BLaER1 (cell line): ENCODE data around the gene NINJ1.

Experiments
- H3K27ac ChIP-seq: shearing (Covaris generic); formaldehyde crosslinking; 2 replicates; pipeline ENCODE4 v1.8.1; 2022
- H3K27me3 ChIP-seq: shearing (Covaris generic); formaldehyde crosslinking; 2 replicates; pipeline ENCODE4 v1.8.1; 2022
- H3K36me3 ChIP-seq: shearing (Covaris generic); formaldehyde crosslinking; 2 replicates; pipeline ENCODE4 v1.8.1; 2022
- H3K4me1 ChIP-seq: shearing (Covaris generic); formaldehyde crosslinking; 2 replicates; pipeline ENCODE4 v1.8.1; 2022
- H3K4me2 ChIP-seq: shearing (Covaris generic); formaldehyde crosslinking; 2 replicates; pipeline ENCODE4 v1.8.1; 2022
- H3K4me3 ChIP-seq: shearing (Covaris generic); formaldehyde crosslinking; 2 replicates; pipeline ENCODE4 v1.8.1; 2022
- H3K9ac ChIP-seq: shearing (Covaris generic); formaldehyde crosslinking; 2 replicates; pipeline ENCODE4 v1.8.1; 2022
- H3K9me3 ChIP-seq: shearing (Covaris generic); formaldehyde crosslinking; 2 replicates; pipeline ENCODE4 v1.8.1; 2022
- H4K20me1 ChIP-seq: shearing (Covaris generic); formaldehyde crosslinking; 2 replicates; pipeline ENCODE4 v1.8.1; 2022
- Cebpa-rat ChIP-seq: shearing (Covaris generic); IDR thresholded peaks from 2 replicates; pipeline ENCODE4 v1.8.1; 2022

Gene NINJ1

DNA sequence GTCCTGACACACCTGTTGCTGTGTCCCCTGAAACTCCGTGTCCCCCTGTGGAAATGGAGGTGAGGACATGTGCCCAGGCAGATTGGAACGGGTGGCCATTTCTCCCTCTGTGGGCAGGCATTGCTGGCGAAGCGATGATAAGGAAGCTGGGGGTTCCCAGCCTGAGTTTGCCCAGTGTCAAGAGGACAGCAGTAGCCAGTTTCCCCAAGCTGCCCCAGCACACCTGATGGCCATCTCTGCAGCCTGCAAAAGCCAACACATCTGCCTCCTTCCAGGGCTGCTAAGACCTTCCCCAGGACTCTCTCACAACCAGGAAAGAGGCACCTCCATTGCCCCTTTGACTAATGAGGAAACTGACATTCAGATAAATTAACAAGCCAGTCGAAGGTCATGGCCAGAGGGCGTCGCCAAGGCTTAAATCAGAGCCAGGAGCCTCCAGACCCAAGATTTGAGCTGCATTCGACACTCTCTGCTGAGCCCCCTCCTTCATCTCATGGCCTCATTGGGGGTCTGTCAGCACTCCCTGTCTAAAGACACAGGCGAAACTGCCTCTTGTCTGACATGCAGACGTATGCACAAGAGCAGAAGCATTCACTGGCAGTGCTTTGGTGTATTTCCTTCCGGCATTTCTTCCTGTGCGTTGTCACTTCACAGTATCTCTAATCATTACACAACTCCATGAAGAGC, 39.5 kb upstream of the NINJ1 start:
- TF ChIP-seq Cebpa-rat: no peak
- H3K9ac ChIP-seq: no peak overlapping the region
- no peaks in the 10 kb centered on the region for H3K27me3 ChIP-seq
- no peak overlapping the region for H3K27ac ChIP-seq
- no peaks in the 10 kb centered on the region for H3K36me3 ChIP-seq
- no peak overlapping the region for H3K4me3 ChIP-seq
- peaks cover 16% of the 10 kb centered on the region for H3K4me1 ChIP-seq
- H3K9me3 ChIP-seq: no peaks in the 10 kb centered on the region
- no peaks in the 10 kb centered on the region for H4K20me1 ChIP-seq
- no peak overlapping the region for H3K4me2 ChIP-seq

- Histone ChIP-seq H3K9me3 (no peaks in the 10 kb centered on the region), H3K4me2 (no peak overlapping the region), H3K27ac (no peak overlapping the region), H3K27me3 (no peaks in the 10 kb centered on the region), H4K20me1 (no peaks in the 10 kb centered on the region), H3K9ac (no peak overlapping the region), H3K4me1 (peaks cover 12% of the 10 kb centered on the region), H3K36me3 (no peaks in the 10 kb centered on the region), H3K4me3 (no peak overlapping the region)
- TF ChIP-seq Cebpa-rat: no peak
These were observed 38.8 kb upstream of the NINJ1 start for GRCh38 chr9:93172666-93173364.

DNA sequence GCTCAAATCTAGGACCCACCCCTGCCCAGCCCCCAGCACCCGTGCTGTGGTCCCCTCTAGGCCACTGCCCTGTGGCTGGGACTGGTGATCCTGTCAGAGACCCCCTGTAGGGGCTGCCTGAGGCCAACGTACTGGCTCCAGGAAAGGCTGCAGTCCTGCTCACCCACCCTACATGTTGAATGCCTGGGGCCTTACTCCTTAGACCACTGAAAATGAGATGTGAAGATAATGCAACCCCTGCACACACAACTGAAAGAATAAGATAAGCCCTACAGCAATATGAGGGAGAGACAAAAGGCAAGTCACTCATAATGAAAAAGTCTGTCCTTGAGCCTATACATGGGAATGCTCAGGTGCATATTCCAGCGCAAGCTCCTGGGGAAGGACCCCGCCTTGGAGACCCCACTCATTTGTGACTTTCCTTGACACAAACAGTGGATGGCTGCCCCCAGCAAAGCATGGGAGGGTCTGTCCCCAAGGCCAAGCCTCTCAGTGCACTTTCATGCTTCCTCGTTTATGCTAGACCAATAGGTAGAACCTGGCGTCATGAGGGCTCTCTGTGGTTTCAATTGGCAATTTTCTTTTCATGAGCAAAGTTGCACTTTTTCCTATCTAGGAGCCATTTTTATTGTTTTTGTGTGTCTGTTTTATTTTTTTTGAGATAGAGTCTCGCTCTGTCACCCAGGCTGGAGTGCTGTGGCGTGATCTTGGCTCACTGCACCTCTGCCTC, 37.4 kb upstream of the NINJ1 start:
- TF ChIP-seq Cebpa-rat: no peak
- H3K27ac ChIP-seq: no peak overlapping the region
- no peaks in the 10 kb centered on the region for H4K20me1 ChIP-seq
- H3K36me3 ChIP-seq: no peaks in the 10 kb centered on the region
- H3K4me1 ChIP-seq: peaks cover 9% of the 10 kb centered on the region
- H3K4me2 ChIP-seq: no peak overlapping the region
- H3K4me3 ChIP-seq: no peak overlapping the region
- H3K9me3 ChIP-seq: no peaks in the 10 kb centered on the region
- H3K27me3 ChIP-seq: no peaks in the 10 kb centered on the region
- no peak overlapping the region for H3K9ac ChIP-seq

DNA sequence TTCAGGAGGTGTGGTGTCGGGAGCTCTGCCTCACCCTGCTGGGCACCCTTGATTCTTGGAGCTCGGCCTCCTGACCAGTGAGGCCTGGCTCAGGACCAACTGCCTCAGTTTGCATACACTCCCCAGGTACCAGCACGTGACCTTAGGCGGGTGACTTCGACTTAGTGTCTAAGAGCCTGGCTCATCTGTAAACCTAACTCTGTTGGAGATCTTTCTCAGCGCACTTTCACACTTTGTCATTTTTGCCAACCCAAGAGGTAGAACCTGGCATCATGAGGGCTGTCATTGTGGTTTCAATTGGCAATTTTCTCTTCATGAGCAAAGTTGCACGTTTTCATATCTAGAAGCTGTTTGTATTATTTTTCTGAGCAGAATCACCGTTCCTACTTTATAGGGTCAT, 36.5 kb upstream of the NINJ1 start:
- Histone ChIP-seq H3K4me1 (peaks cover 9% of the 10 kb centered on the region), H3K36me3 (no peaks in the 10 kb centered on the region), H3K27ac (no peak overlapping the region), H3K9ac (no peak overlapping the region), H3K4me2 (no peak overlapping the region), H3K9me3 (no peaks in the 10 kb centered on the region), H3K27me3 (no peaks in the 10 kb centered on the region), H3K4me3 (no peak overlapping the region), H4K20me1 (no peaks in the 10 kb centered on the region)
- TF ChIP-seq Cebpa-rat: no peak

DNA sequence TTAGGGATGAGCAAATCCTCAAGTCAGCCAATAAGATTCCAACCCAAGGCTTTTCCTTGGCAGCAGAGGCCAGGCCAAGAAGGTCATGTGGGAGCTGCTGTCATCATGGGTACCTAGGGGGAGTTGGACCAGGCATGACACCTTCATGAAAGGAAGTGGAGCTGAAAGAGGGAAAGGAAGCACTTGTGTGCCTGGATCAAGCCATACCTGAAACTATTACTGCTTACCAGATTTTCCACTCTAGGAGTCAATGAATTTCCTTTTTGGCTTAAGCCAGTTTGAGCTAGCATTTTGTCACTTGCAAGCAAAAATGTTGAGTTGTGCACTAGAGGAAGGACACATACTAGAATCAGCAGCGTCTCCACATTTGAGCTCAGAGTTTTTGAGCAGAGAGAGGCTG, 35.4 kb upstream of the NINJ1 start:
- H3K36me3 ChIP-seq: no peaks in the 10 kb centered on the region
- H3K9ac ChIP-seq: no peak overlapping the region
- no peak for TF ChIP-seq Cebpa-rat
- H3K4me2 ChIP-seq: no peak overlapping the region
- no peaks in the 10 kb centered on the region for H3K27me3 ChIP-seq
- no peaks in the 10 kb centered on the region for H3K4me1 ChIP-seq
- H3K9me3 ChIP-seq: no peaks in the 10 kb centered on the region
- no peak overlapping the region for H3K4me3 ChIP-seq
- H3K27ac ChIP-seq: no peak overlapping the region
- H4K20me1 ChIP-seq: no peaks in the 10 kb centered on the region

- no peak for TF ChIP-seq Cebpa-rat
- H3K4me1 ChIP-seq: no peaks in the 10 kb centered on the region
- no peaks in the 10 kb centered on the region for H3K9me3 ChIP-seq
- H3K4me2 ChIP-seq: no peak overlapping the region
- no peaks in the 10 kb centered on the region for H3K36me3 ChIP-seq
- H3K27me3 ChIP-seq: no peaks in the 10 kb centered on the region
- no peak overlapping the region for H3K4me3 ChIP-seq
- no peaks in the 10 kb centered on the region for H4K20me1 ChIP-seq
- H3K27ac ChIP-seq: no peak overlapping the region
- no peak overlapping the region for H3K9ac ChIP-seq
These were observed 34.5 kb upstream of the NINJ1 start for GRCh38 chr9:93168581-93168980.

DNA sequence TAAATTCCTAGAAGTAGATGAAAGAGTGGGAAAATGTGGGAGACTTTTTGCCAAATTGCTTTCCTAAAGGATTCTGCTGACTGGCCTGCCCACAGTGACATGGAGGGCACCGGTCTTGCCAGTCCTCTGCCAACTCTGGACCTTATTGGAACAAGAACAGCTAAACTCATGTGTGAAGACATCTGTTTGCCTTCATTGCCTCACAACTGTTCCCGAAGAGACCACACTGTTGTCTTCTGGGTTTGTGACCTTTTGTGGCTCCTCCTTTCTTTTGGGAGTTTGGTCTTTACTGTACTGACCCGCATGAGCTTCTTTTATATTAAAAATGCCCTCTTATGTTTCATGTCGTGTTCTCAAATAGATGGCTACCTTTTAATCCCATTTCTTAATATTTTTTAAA, 33.8 kb upstream of the NINJ1 start:
- Histone ChIP-seq H3K4me1 (no peaks in the 10 kb centered on the region), H4K20me1 (no peaks in the 10 kb centered on the region), H3K36me3 (no peaks in the 10 kb centered on the region), H3K9ac (no peak overlapping the region), H3K27ac (no peak overlapping the region), H3K9me3 (no peaks in the 10 kb centered on the region), H3K27me3 (no peaks in the 10 kb centered on the region), H3K4me2 (no peak overlapping the region), H3K4me3 (no peak overlapping the region)
- no peak for TF ChIP-seq Cebpa-rat

DNA sequence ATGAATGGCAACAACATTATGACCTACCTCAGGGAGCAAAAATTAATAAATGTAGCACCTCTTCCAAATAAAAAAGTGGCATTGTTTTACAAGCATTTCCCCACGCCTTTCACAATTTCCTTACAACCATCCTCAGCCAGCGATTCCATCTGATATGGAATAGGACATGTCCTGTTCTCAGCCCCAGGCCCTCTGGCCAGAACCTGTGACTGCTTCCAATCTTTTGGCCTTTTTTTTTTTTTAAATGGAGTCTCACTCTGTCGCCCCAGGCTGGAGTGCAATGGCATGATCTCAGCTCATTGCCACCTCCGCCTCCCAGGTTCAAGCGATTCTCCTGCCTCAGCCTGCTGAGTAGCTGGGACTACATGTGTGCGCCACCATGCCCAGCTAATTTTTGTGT, 33.1 kb upstream of the NINJ1 start:
- Histone ChIP-seq H3K4me3 (no peak overlapping the region), H3K27ac (no peak overlapping the region), H3K27me3 (no peaks in the 10 kb centered on the region), H4K20me1 (no peaks in the 10 kb centered on the region), H3K36me3 (no peaks in the 10 kb centered on the region), H3K9me3 (no peaks in the 10 kb centered on the region), H3K4me1 (no peaks in the 10 kb centered on the region), H3K4me2 (no peak overlapping the region), H3K9ac (no peak overlapping the region)
- no peak for TF ChIP-seq Cebpa-rat

DNA sequence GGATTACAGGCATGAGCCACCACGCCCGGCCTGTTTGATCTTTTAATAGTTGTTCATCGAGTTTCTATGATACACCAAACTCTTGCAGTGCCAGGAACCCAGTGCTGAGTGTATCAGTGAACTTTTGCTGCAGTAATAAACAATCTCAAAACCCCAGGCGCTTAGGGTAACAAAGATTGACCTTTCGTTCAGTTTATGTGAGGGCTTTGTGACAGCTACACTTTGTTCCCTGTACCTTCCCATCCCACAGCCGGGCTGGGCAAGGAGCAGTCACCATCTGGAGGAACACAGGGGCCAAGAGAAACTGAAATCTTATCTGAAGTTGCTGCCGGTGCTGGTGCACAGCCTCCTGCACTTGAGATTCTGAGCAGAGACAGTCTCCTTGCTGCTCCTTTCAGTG, 32.6 kb upstream of the NINJ1 start:
- Histone ChIP-seq H3K36me3 (no peaks in the 10 kb centered on the region), H3K27me3 (no peaks in the 10 kb centered on the region), H3K9ac (no peak overlapping the region), H3K4me1 (no peaks in the 10 kb centered on the region), H3K9me3 (no peaks in the 10 kb centered on the region), H4K20me1 (no peaks in the 10 kb centered on the region), H3K4me3 (no peak overlapping the region), H3K4me2 (no peak overlapping the region), H3K27ac (no peak overlapping the region)
- no peak for TF ChIP-seq Cebpa-rat

DNA sequence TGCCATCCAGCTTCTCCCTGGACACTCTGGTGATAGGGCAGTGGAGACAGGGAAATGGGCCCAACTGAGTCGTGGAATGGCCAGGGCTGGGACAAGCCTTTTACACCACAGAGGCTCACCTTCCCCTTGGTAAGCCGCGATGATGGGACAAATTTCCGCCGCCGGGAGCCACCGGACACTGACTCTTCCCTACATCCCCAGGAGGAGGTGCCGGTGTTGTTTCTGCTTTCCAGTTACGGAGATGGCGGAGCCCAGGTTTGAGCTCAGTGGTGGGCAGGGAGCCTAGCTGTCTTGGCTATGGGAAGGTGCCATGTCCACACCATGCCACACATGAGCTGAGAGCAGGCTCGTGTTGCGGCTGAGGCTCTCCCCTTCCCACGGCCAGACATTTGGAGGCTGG, 30.0 kb upstream of the NINJ1 start:
- Histone ChIP-seq H3K9me3 (no peaks in the 10 kb centered on the region), H3K27ac (no peak overlapping the region), H3K4me3 (no peak overlapping the region), H3K4me1 (peaks cover 12% of the 10 kb centered on the region), H3K9ac (no peak overlapping the region), H3K36me3 (no peaks in the 10 kb centered on the region), H3K4me2 (no peak overlapping the region), H4K20me1 (no peaks in the 10 kb centered on the region), H3K27me3 (no peaks in the 10 kb centered on the region)
- TF ChIP-seq Cebpa-rat: no peak
